Measurements from ENCODE around the gene PRKCE.

GRCh38 chr2:46175419-46175818, 523.9 kb downstream of the PRKCE start:
- TF ChIP-seq CTCF (IDR thresholded peaks at IDR 0.05) (no peak), POLR2A (IDR thresholded peaks at IDR 0.05) (no peak)

Measured in body of pancreas (tissue), 4 donors.